ENCODE data around the gene C17orf113.

GRCh38 chr17:42075789-42076188 is 25.4 kb upstream of the C17orf113 start:
- TF ChIP-seq, protein P1, sequence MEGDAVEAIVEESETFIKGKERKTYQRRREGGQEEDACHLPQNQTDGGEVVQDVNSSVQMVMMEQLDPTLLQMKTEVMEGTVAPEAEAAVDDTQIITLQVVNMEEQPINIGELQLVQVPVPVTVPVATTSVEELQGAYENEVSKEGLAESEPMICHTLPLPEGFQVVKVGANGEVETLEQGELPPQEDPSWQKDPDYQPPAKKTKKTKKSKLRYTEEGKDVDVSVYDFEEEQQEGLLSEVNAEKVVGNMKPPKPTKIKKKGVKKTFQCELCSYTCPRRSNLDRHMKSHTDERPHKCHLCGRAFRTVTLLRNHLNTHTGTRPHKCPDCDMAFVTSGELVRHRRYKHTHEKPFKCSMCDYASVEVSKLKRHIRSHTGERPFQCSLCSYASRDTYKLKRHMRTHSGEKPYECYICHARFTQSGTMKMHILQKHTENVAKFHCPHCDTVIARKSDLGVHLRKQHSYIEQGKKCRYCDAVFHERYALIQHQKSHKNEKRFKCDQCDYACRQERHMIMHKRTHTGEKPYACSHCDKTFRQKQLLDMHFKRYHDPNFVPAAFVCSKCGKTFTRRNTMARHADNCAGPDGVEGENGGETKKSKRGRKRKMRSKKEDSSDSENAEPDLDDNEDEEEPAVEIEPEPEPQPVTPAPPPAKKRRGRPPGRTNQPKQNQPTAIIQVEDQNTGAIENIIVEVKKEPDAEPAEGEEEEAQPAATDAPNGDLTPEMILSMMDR (IDR thresholded peaks at IDR 0.05 in 2 of 3, conservative IDR thresholded peaks at IDR 0.05 in 1 of 3; ENCODE audit: borderline replicate concordance in 1 of 3, insufficient read depth in 1 of 3, low read depth in 2 of 3, low read length in 2 of 3), result no peak
- no peak for TF ChIP-seq ZNF274 (IDR thresholded peaks at IDR 0.05; ENCODE audit: low read depth, low read length)
- TF ChIP-seq ZBTB33 (IDR thresholded peaks at IDR 0.05; ENCODE audit: extremely low read depth, insufficient replicate concordance, low read length), result no peak

Data from HCT116 (cell line).